Fibroblast of upper back skin (primary cell): Measurements from ENCODE around the gene MTMR8.
"Not testable (repeated sequence)": the region's sequence is repeated elsewhere in the genome, so short reads cannot be mapped to it uniquely, and the experiment has no call there.

Experiments used
- DNase-seq: peaks from one replicate; pipeline ENCODE4 v3.0.0-alpha.2; 2013

MTMR8 gene

GRCh38 chrX:64394874-64395567 is at the start of gene MTMR8:
TSS of gene MTMR8 (minus strand) at chrX:64395452. CDS start at chrX:64395363, 89 bp downstream.
- DNase-seq, result peak; percentile 1

- DNase-seq, result no peak
Measured at GRCh38 chrX:64439551-64439950, 44.3 kb upstream of the MTMR8 start.

- no peak for DNase-seq
Measured at GRCh38 chrX:64437665-64438064, 42.4 kb upstream of the MTMR8 start.

- DNase-seq, result no peak
Measured at GRCh38 chrX:64437218-64437617, 42.0 kb upstream of the MTMR8 start.

- no peak for DNase-seq
Measured at GRCh38 chrX:64428371-64428770, 33.1 kb upstream of the MTMR8 start.

- DNase-seq, result no peak
Measured at GRCh38 chrX:64427787-64428186, 32.5 kb upstream of the MTMR8 start.

- no peak for DNase-seq
Measured at GRCh38 chrX:64427281-64427680, 32.0 kb upstream of the MTMR8 start.

GRCh38 chrX:64409730-64410129 is 14.5 kb upstream of the MTMR8 start:
- DNase-seq, result not testable (repeated sequence)

GRCh38 chrX:64398088-64398487 is 2.8 kb upstream of the MTMR8 start:
- DNase-seq, result no peak

- DNase-seq, result no peak
Measured at GRCh38 chrX:64395568-64395929, 297 bp upstream of the MTMR8 start.

- no peak for DNase-seq
Measured at GRCh38 chrX:64394059-64394873, 986 bp downstream of the MTMR8 start.

- DNase-seq, result no peak
Measured at GRCh38 chrX:64389489-64389888, 5.8 kb downstream of the MTMR8 start.

GRCh38 chrX:64380789-64381188 is 14.5 kb downstream of the MTMR8 start:
- DNase-seq, result not testable (repeated sequence)

GRCh38 chrX:64379924-64380323 is 15.3 kb downstream of the MTMR8 start:
- no peak for DNase-seq

- no peak for DNase-seq
Measured at GRCh38 chrX:64377753-64378152, 17.5 kb downstream of the MTMR8 start.

GRCh38 chrX:64352081-64352480 is 43.2 kb downstream of the MTMR8 start:
- no peak for DNase-seq

- DNase-seq, result no peak
Measured at GRCh38 chrX:64350521-64350920, 44.7 kb downstream of the MTMR8 start.

- DNase-seq, result no peak
Measured at GRCh38 chrX:64350047-64350446, 45.2 kb downstream of the MTMR8 start.

GRCh38 chrX:64342811-64343210 is 52.4 kb downstream of the MTMR8 start:
- DNase-seq, result no peak

- peak; percentile 0 for DNase-seq
Measured at GRCh38 chrX:64338296-64338695, 57.0 kb downstream of the MTMR8 start.

- no peak for DNase-seq
Measured at GRCh38 chrX:64334467-64334866, 60.8 kb downstream of the MTMR8 start.

- DNase-seq, result no peak
Measured at GRCh38 chrX:64330284-64330683, 65.0 kb downstream of the MTMR8 start.

- DNase-seq, result no peak
Measured at GRCh38 chrX:64321507-64321906, 73.7 kb downstream of the MTMR8 start.

- no peak for DNase-seq
Measured at GRCh38 chrX:64313624-64314023, 81.6 kb downstream of the MTMR8 start.
